PC-3 (cell line): ENCODE data around the gene CNTFR. TPM values are rescaled to one million over a fixed set of nuclear protein-coding genes. Genes with fewer than 3 reads are reported as not detected.

Source experiments
- ATAC-seq: fragments of 200-7000 bp; cut with Tn5 transposase; 2 replicates; pipeline ENCODE4 v1.9.1; 2020; ENCODE audit warnings: mild to moderate bottlenecking, moderate library complexity
- BruUV-seq: library from RNA; stranded (reverse); fragments of 400-500 nt; replicated peaks from 2 replicates; lab custom pipeline; 2021; lab: Mats Ljungman, UMichigan
- CTCF ChIA-PET: fragments of 300-600 bp; sonication (Branson Sonifier 250); formaldehyde crosslinking; loops from one replicate; lab custom pipeline; 2022; ENCODE audit warnings: antibody characterized with exemption; lab: Charles Lee
- POLR2A ChIA-PET: fragments of 300-600 bp; sonication (Branson Sonifier 250); formaldehyde crosslinking; loops from one replicate; lab custom pipeline; 2022; ENCODE audit warnings: antibody characterized with exemption; ENCODE audit not compliant: unreplicated experiment; lab: Charles Lee
- DNase-seq: peaks from one replicate; pipeline ENCODE4 v3.0.0-alpha.2; 2015
- H2AFZ ChIP-seq: fragments of 300-600 bp; sonication (generic); 2 replicates; pipeline ENCODE4 v1.6.0; 2016; ENCODE audit warnings: antibody characterized with exemption, low read length
- H3F3A ChIP-seq: fragments of 300-600 bp; sonication (generic); one replicate; pipeline ENCODE4 v1.6.0; 2017; ENCODE audit warnings: antibody characterized with exemption, low read length, control low read depth, mild to moderate bottlenecking; ENCODE audit not compliant: unreplicated experiment
- H3K27ac ChIP-seq: fragments of 300-600 bp; sonication (generic); 2 replicates; pipeline ENCODE4 v1.5.1; 2016; ENCODE audit warnings: mild to moderate bottlenecking, low read length
- H3K27me3 ChIP-seq: fragments of 300-600 bp; sonication (generic); 2 replicates; pipeline ENCODE4 v1.6.1; 2016; ENCODE audit warnings: low read length, mixed read lengths
- H3K36me3 ChIP-seq: fragments of 300-600 bp; sonication (generic); 2 replicates; pipeline ENCODE4 v1.6.1; 2016; ENCODE audit warnings: low read depth, mixed run types, low read length, mixed read lengths
- H3K4me1 ChIP-seq: fragments of 300-600 bp; sonication (generic); 2 replicates; pipeline ENCODE4 v1.5.1; 2016; ENCODE audit warnings: low read length; ENCODE audit not compliant: insufficient read depth
- H3K4me2 ChIP-seq: fragments of 300-600 bp; sonication (generic); 2 replicates; pipeline ENCODE4 v1.6.0; 2016; ENCODE audit warnings: low read length
- H3K4me3 ChIP-seq: fragments of 300-600 bp; sonication (generic); 2 replicates; pipeline ENCODE4 v1.5.1; 2016; ENCODE audit warnings: mild to moderate bottlenecking, low read length, mixed read lengths
- H3K79me2 ChIP-seq: fragments of 300-600 bp; sonication (generic); 2 replicates; pipeline ENCODE4 v1.6.1; 2017; ENCODE audit warnings: low read length, mixed read lengths
- H3K9ac ChIP-seq: fragments of 300-600 bp; sonication (generic); 2 replicates; pipeline ENCODE4 v1.6.0; 2016; ENCODE audit warnings: mild to moderate bottlenecking, low read length
- H3K9me2 ChIP-seq: fragments of 300-600 bp; sonication (generic); replicated peaks from 2 replicates; pipeline ENCODE4 v1.6.1; 2016; ENCODE audit warnings: mixed run types, low read length, mixed read lengths
- H3K9me3 ChIP-seq: fragments of 300-600 bp; sonication (generic); 2 replicates; pipeline ENCODE4 v1.6.1; 2016; ENCODE audit warnings: low read length, mixed read lengths
- H4K20me1 ChIP-seq: fragments of 300-600 bp; sonication (generic); 2 replicates; pipeline ENCODE4 v1.6.1; 2016; ENCODE audit warnings: low read length, mixed read lengths
- CTCF ChIP-seq: fragments of 300-600 bp; sonication (generic); conservative IDR thresholded peaks from 2 replicates; pipeline ENCODE4 v1.5.1; 2017; ENCODE audit warnings: antibody characterized with exemption, low read depth, mild to moderate bottlenecking, low read length
- EZH2 ChIP-seq: fragments of 300-600 bp; sonication (generic); IDR thresholded peaks from one replicate; pipeline ENCODE4 v1.6.1; 2017; ENCODE audit warnings: antibody characterized with exemption, mild to moderate bottlenecking, low read length; ENCODE audit not compliant: unreplicated experiment
- EZH2phosphoT487 ChIP-seq: fragments of 300-600 bp; sonication (generic); IDR thresholded peaks from 2 replicates; pipeline ENCODE4 v1.6.1; 2018; ENCODE audit warnings: mild to moderate bottlenecking, antibody characterized with exemption, low read length, borderline replicate concordance
- intact Hi-C: fragments of 100-400 bp; cut with micrococcal nuclease; formaldehyde crosslinking; loops from 2 replicates; pipeline ENCODE4 v1.9.0; 2023
- total RNA-seq: library from RNA; depleted of rRNA; stranded (reverse); fragments of >200 nt; gene quantifications from 2 replicates; pipeline ENCODE4 v1.2.3, GENCODE V29; 2014

The CNTFR gene
- total RNA-seq, 1 experiment from 2014 or later: not detected

DNA sequence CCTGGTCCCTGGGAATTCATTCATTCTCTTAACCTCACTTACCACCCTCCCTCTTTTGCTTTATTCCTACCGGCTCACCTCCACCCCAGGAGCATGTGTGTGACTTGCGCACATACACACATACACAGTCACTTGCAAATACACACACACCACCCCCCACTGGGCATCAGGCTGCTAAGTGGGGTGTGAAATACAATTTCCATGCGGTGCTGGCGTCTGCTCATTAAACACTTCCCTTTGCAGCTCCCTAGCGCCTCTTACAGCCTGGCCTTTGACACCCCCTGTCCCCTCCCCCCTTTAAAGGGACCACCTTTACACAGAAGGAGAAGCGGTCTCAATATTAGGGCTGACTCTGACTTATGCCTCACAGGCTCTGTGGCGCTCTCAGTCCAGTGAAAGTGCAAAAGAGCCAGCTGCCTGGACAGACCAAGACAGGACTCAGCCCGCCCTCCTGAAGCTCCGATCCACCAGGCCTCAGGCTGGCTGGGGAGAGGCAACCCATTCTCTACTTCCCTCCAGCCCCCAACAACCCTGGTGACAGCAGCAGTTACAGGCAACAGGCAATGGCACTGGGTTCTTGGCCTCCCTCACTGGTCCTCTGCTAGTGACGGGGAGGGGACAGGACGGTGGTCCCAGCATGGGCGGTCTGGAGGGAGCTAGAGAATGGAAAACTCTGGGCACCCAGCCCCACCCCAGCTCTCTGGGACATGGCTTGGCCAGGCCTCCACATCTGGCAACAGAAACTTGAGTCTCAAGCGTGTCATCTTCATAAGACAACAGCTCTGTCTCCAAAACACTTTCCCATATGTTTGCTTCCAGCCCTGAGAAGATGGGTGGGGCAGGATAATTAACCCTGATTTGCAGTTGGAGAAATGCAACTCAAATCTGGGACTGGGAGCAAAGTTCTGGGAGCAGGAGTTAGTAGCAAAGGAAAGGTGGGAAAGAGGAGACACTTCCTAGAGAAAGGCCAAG lies 78.7 kb downstream of the CNTFR start:
- POLR2A ChIA-PET: no interaction called here
- H2AFZ ChIP-seq: no peak overlapping the region
- ATAC-seq: no peak

DNA sequence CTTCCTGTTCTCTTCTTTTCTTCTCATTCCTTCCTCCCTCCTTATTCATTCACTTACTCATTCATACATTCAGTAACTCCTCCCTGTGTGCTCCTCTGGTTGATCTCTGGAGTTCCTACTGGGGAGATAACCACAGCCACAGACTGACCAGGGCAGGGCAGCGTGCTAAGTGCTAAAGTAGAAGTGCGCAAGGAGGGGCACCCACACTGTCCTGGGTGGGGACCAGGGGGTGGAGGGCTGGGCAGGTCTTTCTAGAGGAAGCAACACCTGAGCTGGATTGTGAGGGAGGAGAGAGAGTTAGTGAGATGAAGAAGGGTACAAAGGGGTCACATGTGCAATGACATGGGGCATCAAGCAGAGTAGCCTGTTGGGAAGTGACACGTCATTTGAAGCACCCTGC lies 80.6 kb downstream of the CNTFR start:
- H2AFZ ChIP-seq: no peak overlapping the region
- no peaks in the 10 kb centered on the region for H3K9me3 ChIP-seq
- BruUV-seq: no TSS peak
- DNase-seq: no peak
- H3K4me3 ChIP-seq: no peak overlapping the region
- H3F3A ChIP-seq: no peaks in the 10 kb centered on the region
- no peak for ATAC-seq
- H3K36me3 ChIP-seq: no peaks in the 10 kb centered on the region
- ChIA-PET CTCF (no interaction called here), POLR2A (no interaction called here)
- H3K27ac ChIP-seq: no peak overlapping the region
- H3K9me2 ChIP-seq: no peaks in the 10 kb centered on the region
- H4K20me1 ChIP-seq: no peaks in the 10 kb centered on the region
- H3K4me1 ChIP-seq: peaks cover 4% of the 10 kb centered on the region; the same call in 1 of the 2 replicates
- no peak overlapping the region for H3K4me2 ChIP-seq
- no peak for TF ChIP-seq EZH2phosphoT487
- no peak for TF ChIP-seq EZH2
- TF ChIP-seq CTCF: no peak
- H3K9ac ChIP-seq: no peak overlapping the region
- H3K27me3 ChIP-seq: no peaks in the 10 kb centered on the region
- intact Hi-C loops: no loop called here
- H3K79me2 ChIP-seq: no peaks in the 10 kb centered on the region

More for the DNA sequence above, 78.7 kb downstream of the CNTFR start:
- Histone ChIP-seq H3K27me3 (no peaks in the 10 kb centered on the region), H3K27ac (no peak overlapping the region), H3K79me2 (no peaks in the 10 kb centered on the region), H4K20me1 (no peaks in the 10 kb centered on the region), H3K9me2 (no peaks in the 10 kb centered on the region), H3K4me3 (no peak overlapping the region), H3F3A (no peaks in the 10 kb centered on the region), H3K4me2 (no peak overlapping the region), H3K9me3 (no peaks in the 10 kb centered on the region), H3K4me1 (no peaks in the 10 kb centered on the region), H3K9ac (no peak overlapping the region), H3K36me3 (no peaks in the 10 kb centered on the region)
- CTCF ChIA-PET: no interaction called here
- TF ChIP-seq EZH2 (no peak), EZH2phosphoT487 (no peak), CTCF (no peak)
- BruUV-seq: no TSS peak
- no peak for DNase-seq
- intact Hi-C loops: no loop called here

DNA sequence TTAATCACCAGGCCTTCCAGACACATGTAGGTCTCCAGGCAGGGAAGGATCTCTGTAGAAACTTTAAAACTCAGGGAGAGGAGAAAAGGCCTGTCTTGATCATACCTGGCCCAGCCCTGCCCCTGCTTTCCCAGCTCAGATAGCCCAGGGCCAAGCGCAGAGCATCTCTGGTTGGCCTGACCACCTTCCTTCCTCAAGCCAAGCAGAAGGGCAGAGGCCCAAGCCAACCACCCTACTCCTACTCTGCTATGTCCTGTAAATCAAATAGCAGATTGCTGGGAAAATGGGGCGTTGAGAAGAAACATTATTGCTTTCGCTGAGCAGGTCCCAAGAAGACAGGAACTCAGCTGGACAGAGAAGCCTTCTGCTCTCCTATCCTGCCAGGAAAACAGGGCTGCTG lies 81.1 kb downstream of the CNTFR start:
- BruUV-seq: no TSS peak
- no peaks in the 10 kb centered on the region for H3F3A ChIP-seq
- no peaks in the 10 kb centered on the region for H4K20me1 ChIP-seq
- H3K4me2 ChIP-seq: no peak overlapping the region
- H3K27me3 ChIP-seq: no peaks in the 10 kb centered on the region
- no peak overlapping the region for H3K27ac ChIP-seq
- no peak for TF ChIP-seq EZH2
- TF ChIP-seq EZH2phosphoT487: no peak
- no peak for TF ChIP-seq CTCF
- H3K79me2 ChIP-seq: no peaks in the 10 kb centered on the region
- H3K9me2 ChIP-seq: no peaks in the 10 kb centered on the region
- intact Hi-C loops: no loop called here
- H3K9me3 ChIP-seq: no peaks in the 10 kb centered on the region
- no peak overlapping the region for H2AFZ ChIP-seq
- DNase-seq: no peak
- H3K9ac ChIP-seq: no peak overlapping the region
- no peak overlapping the region for H3K4me3 ChIP-seq
- CTCF ChIA-PET: no interaction called here
- peaks cover 9% of the 10 kb centered on the region for H3K4me1 ChIP-seq
- ATAC-seq: no peak
- H3K36me3 ChIP-seq: no peaks in the 10 kb centered on the region
- POLR2A ChIA-PET: no interaction called here
